Measurements from ENCODE around the gene USP20.

GRCh38 chr9:129886226-129887174 is 51.2 kb downstream of the USP20 start:
- TF ChIP-seq, protein P1, sequence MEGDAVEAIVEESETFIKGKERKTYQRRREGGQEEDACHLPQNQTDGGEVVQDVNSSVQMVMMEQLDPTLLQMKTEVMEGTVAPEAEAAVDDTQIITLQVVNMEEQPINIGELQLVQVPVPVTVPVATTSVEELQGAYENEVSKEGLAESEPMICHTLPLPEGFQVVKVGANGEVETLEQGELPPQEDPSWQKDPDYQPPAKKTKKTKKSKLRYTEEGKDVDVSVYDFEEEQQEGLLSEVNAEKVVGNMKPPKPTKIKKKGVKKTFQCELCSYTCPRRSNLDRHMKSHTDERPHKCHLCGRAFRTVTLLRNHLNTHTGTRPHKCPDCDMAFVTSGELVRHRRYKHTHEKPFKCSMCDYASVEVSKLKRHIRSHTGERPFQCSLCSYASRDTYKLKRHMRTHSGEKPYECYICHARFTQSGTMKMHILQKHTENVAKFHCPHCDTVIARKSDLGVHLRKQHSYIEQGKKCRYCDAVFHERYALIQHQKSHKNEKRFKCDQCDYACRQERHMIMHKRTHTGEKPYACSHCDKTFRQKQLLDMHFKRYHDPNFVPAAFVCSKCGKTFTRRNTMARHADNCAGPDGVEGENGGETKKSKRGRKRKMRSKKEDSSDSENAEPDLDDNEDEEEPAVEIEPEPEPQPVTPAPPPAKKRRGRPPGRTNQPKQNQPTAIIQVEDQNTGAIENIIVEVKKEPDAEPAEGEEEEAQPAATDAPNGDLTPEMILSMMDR (IDR thresholded peaks at IDR 0.05; ENCODE audit: insufficient read depth, low read length, poor library complexity, severe bottlenecking), result no peak
- no peak for TF ChIP-seq EZH2phosphoT487 (conservative IDR thresholded peaks at IDR 0.05; ENCODE audit: low read length)

Measured in SU-DHL-6 (cell line).